ENCODE measurements around the gene AP2M1.

Gene AP2M1

DNA sequence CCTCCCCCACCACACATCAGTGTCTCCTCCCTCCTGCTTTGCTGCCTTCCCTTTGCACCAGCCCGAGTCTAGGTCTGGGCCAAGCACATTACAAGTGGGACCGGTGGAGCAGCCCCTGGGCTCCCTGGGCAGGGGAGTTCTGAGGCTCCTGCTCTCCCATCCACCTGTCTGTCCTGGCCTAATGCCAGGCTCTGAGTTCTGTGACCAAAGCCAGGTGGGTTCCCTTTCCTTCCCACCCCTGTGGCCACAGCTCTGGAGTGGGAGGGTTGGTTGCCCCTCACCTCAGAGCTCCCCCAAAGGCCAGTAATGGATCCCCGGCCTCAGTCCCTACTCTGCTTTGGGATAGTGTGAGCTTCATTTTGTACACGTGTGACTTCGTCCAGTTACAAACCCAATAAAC, 9.0 kb downstream of the AP2M1 start:
- no peak for DNase-seq

DNA sequence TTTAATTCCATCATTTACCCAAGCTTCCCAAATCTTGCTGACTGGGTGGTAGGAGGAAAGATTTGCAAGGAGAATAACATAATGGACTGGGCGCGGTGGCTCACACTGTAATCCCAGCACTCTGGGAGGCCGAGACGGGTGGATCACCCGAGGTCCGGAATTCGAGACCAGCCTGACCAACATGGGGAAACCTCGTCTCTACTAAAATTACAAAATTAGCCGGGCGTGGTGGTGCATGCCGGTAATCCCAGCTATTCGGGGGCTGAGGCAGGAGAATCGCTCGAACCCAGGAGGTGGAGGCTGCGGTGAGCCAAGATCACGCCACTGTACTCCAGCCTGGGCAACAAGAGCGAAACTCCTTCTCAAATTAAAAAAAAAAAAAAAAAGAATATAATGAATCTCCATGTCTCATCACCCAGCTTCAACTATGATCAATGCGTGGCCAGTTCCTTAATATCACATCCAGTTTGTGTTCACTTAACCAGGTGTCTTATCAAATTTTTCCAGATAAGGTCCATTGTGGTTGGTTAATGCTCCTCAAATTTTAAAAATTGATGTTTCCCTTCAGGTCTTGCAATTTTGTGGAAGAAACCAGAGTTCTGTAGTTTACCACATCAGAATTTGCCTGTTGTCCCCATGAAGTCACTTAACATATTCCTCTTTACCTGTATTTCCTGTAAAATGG, 10.0 kb downstream of the AP2M1 start:
- no peak for DNase-seq

DNA sequence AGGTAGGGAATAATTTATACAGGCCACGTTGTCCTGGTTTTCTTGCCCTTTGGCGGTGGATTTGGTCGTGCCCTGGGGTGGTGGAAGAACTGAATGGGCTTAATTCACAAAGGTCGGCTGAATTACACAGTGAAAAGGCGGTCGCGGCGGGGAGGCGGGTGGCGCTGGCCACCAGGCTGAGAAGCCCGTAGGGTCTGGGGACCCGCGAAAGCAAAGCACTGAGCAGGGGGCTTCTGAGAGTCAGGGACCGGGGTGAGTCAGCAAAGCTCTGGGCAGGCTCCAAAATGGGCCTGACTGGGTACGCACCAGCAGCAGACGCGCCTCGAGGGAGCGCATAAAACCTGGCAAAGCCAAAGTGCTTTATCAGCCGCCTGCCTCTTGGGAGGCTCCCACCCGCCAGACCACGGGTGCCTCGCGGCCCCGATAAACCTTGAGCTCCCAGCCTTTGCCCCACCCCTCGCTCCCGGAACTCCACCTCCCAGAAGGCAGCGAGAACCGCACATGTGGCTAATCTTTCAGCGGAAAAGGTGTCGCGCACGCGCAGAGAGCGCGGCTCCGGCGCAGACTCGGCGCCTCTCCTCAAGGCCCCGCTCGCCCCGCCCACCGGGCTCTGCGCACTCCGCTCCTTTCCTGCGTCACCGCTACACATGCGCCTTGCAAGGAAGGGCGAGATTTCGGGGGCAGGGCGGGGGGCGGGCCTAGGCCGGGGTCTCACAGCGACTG, 11.0 kb downstream of the AP2M1 start:
- peak; percentile 97 to 99 (median 98) for DNase-seq

GRCh38 chr3:184186184-184186901, 11.7 kb downstream of the AP2M1 start, which contains the start of gene ABCF3:
Gene ABCF3, plus strand, starts transcription at chr3:184186199. Its CDS starts 9 bp downstream, at chr3:184186208.
- DNase-seq: no peak

- DNase-seq: no peak
These were observed 12.2 kb downstream of the AP2M1 start for GRCh38 chr3:184186902-184187207.

DNA sequence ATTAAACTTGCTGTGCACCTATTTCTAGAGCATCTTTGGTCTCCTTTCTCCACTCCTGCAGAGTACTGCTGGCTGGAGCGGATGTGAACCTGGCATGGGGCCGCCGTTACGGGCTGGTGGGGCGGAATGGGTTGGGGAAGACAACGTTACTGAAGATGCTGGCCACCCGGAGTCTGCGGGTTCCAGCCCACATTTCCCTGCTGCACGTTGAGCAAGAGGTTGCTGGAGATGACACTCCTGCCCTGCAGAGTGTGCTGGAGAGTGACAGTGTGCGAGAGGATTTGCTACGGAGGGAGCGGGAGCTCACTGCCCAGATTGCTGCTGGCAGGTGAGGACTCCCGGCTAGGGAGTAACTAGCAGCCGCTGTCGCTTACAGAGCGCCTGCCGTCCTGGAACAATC, 13.4 kb downstream of the AP2M1 start:
- DNase-seq: no peak

GRCh38 chr3:184189421-184189820, 14.8 kb downstream of the AP2M1 start:
- no peak for DNase-seq

GRCh38 chr3:184192889-184193288, 18.2 kb downstream of the AP2M1 start:
- no peak for DNase-seq

- no peak for DNase-seq
These were observed 19.4 kb downstream of the AP2M1 start for GRCh38 chr3:184193991-184194539.

DNA sequence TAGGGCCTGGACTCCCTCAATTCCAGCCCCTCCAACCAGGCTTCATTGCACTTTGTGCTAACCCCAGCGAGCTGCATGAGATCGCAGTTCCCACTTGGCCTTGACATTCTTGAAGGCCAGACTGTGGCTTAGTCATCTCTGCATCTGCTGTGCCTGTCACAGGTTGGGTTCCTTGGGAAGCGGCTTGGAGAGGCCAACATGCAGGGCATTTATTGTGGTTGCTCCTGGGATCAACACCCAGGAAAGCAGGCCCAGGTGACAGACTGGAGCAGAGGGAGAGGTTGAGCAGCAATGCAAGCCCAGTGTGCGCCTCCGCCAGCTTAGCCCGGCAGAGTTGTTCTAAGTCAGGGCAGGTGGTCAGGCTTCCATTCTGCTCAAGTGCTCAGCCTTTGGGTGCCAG, 21.9 kb downstream of the AP2M1 start:
- DNase-seq: no peak

DNA sequence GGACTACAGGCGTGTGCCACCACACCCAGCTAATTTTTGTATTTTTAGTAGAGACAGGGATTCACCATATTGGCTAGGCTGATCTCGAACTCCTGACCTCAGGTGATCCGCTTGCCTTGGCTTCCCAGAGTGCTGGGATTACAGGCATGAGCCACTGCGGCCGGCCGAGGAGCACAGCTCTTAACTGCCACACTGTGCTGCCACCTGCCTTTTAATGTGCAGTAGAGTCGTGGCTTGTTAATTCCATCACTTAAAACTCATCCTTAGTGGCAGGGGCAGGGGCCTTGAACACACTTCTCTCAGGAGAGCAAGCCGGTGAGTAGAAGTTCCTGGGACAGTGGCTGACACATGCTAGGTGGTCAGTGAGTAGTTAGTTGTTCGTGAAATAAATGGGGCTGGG, 23.9 kb downstream of the AP2M1 start:
- no peak for DNase-seq

- no peak for DNase-seq
These were observed 26.2 kb downstream of the AP2M1 start for GRCh38 chr3:184200825-184201224.

- DNase-seq: no peak
These were observed 28.9 kb downstream of the AP2M1 start for GRCh38 chr3:184203526-184203925.

DNA sequence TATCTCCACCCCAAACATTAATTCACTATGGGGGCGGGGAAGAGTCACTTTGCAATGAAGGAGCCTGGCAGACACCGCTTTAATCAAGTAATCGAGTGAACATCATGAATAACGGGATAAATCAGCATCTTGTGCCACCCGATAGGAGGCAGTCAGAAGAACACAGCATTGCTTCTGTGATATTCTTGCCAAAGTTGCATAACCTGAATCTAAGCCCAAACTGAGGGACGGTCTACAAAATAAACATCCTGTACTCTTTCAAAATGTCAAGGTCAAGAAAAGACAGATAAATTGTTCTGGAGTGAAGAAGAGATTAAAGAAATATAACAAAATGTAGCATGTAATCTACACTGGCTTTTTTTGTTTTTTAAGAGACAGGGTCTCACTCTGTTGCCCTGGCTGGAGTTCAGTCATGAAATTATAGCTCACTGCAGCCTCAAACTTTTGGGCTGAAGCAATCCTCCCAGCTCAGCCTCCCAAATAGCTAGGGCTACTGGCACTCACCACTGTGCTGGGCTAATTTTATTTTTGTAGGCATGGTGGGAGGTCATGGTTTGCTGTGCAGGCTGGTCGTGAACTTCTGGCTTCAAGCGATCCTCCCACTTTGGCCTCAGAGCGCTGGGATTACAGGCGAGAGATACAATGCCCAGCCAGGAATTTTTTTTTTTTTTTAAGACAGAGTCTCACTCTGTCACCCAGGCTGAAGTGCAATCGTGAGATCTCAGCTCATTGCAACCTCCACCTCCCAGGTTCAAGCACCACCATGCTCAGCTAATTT, 34.7 kb downstream of the AP2M1 start:
- DNase-seq: no peak

DNA sequence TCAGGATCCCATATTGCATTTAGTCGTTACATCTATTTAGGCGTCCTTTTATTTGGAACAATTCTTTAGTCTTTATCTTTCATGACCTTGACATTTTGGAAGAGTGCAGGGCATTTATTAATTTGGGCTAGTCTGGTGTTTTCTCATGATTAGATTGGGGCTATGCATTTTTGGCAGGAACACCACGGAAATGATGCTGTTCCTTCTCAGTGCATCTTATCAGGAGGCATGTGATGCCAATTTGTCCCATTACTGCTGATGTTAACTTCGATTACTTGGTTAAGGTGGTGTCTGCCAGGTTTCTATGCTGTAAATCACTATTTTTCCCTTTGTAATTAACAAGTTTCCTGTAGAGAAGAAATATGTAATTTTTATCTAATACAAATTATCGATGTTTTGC, 36.6 kb downstream of the AP2M1 start:
- DNase-seq: no peak

GRCh38 chr3:184211718-184212117, 37.1 kb downstream of the AP2M1 start:
- DNase-seq: no peak

DNA sequence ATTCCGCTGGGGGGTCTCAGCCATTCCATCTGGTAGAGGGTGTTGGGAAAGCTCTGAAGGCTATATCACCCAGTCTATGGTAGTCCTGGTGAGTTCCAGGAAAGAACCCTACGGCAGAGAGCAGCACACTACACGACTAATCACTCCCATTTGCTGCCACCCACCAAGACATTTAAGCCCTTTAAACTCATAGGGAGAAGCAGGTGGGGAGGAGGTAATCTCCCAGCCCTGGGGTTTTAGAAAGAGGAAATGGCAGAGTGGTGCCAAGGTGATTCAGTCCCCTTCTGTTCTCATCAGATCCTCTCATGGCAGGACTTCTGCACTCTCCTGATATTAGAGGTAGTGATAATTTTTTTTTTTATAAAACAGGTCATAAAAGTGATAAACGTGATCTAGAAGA, 44.2 kb downstream of the AP2M1 start:
- no peak for DNase-seq

- DNase-seq: no peak
These were observed 47.9 kb downstream of the AP2M1 start for GRCh38 chr3:184222521-184222920.

GRCh38 chr3:184223946-184224345, 49.3 kb downstream of the AP2M1 start:
- no peak for DNase-seq

DNA sequence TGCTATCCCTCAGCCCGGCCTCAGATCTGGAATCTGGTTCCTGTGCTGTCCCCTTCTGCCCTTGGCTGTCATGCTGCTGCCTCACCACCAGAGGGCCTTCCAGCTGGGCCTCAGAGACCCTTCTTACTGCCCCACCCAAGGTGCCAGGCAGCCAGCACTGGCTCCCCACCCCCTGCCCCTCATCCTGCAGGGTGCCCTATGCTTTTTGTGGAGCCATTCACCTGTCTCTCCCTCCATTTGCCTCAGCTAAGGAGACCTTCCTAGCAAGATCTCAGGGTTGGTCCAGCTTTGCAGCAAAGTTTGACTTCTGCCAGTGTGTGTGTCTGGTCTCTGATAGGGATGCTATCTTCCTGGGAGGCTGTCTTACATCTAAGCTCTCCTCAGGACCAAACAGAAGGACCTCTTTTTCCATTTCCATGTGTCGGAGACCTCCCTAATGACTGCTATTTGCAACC, 52.9 kb downstream of the AP2M1 start:
- DNase-seq: no peak

- no peak for DNase-seq
These were observed 53.9 kb downstream of the AP2M1 start for GRCh38 chr3:184228376-184229137.
